ENCODE measurements around the gene ZP3. TPM values are rescaled to one million over a fixed set of nuclear protein-coding genes. Genes with fewer than 3 reads are reported as not detected.

The ZP3 gene
- total and polyA plus RNA-seq, 2 of the 13 experiments (the other 11 are each of a cell fraction or from before 2014, with no cell fraction given) = not detected

- Histone ChIP-seq H4K20me1 (ENCODE audit: insufficient read depth, low read length) (no peaks in the 10 kb centered on the region), H3K27me3 (ENCODE audit: control insufficient read depth in 1 of 2, insufficient read depth in 2 of 2, low read length in 2 of 2) (no peaks in the 10 kb centered on the region), H2AFZ (ENCODE audit: low read length) (no peak overlapping the region), H3K9ac (ENCODE audit: insufficient read depth, low read depth, low read length) (no peak overlapping the region), H3K36me3 (replicated peaks in 1 of 2; ENCODE audit: control insufficient read depth in 1 of 2, insufficient read depth in 2 of 2, low read length in 2 of 2) (no peaks in the 10 kb centered on the region), H3K27ac (ENCODE audit: extremely low read length, insufficient read depth, low read length) (no peak overlapping the region), H3K4me2 (ENCODE audit: low read depth, low read length) (no peak overlapping the region), H3K79me2 (ENCODE audit: insufficient read depth, low read length) (no peaks in the 10 kb centered on the region), H3K4me1 (ENCODE audit: insufficient read depth, low read length) (peaks cover 38% of the 10 kb centered on the region), H3K4me3 (replicated peaks in 1 of 3; ENCODE audit: insufficient read depth in 1 of 3, low read depth in 2 of 3, low read length in 3 of 3) (no peak overlapping the region), H3K9me3 (ENCODE audit: low read length) (no peaks in the 10 kb centered on the region)
- 0 out of 2 replicates have a peak, but pooled peaks have one; percentile 19 for TF ChIP-seq RBFOX2 (IDR thresholded peaks at IDR 0.05; ENCODE audit: low read depth, low read length)
- TF ChIP-seq AGO2 (optimal IDR thresholded peaks at IDR 0.05; ENCODE audit: low read depth, low read length) = peak; percentile 35
- TF ChIP-seq HNRNPL (IDR thresholded peaks at IDR 0.05; ENCODE audit: low read depth, low read length) = 0 out of 2 replicates have a peak, but pooled peaks have one; percentile 24
- no peak for TF ChIP-seq ATF5 (CRISPR knock-in tag; IDR thresholded peaks at IDR 0.05; ENCODE audit: low read depth)
- no peak for DNase-seq (ENCODE audit: low spot score)
- BruUV-seq (replicated peaks) = no TSS peak
- no peak for ATAC-seq
- in situ Hi-C loops (cut with HindIII; ENCODE audit: extremely low pct_ligation_motif_present, low pct_unique_long_range_greater_than_20kb) = no loop called here
- ChIA-PET CTCF (ENCODE audit: low intra/inter-chr PET ratio, low total read pairs) (no interaction called here), POLR2A (interaction anchor here (1.1 kb wide), 1 partner anchor 30 kb away, joined by 3 read pairs; no protein-coding TSS in a partner anchor)
- intact Hi-C loops (cut with micrococcal nuclease; ENCODE audit: unreplicated experiment) = no loop called here
- no peak for FAIRE-seq
- 96% methylated on average over 5 of the region's 13 CpGs for WGBS (ENCODE audit: low lambda C conversion rate)
Observed at GRCh38 chr7:76390092-76390491, 34.7 kb upstream of the ZP3 start.

- no peaks in the 10 kb centered on the region for H4K20me1 ChIP-seq (ENCODE audit: insufficient read depth, low read length)
- H2AFZ ChIP-seq (ENCODE audit: low read length) = peak overlapping the region; percentile 59
- peak overlapping the region; percentile 97 for H3K4me2 ChIP-seq (ENCODE audit: low read depth, low read length)
- DNase-seq (ENCODE audit: low spot score) = no peak
- ChIA-PET CTCF (ENCODE audit: low intra/inter-chr PET ratio, low total read pairs) (no interaction called here), POLR2A (interaction anchor here (1.1 to 2.8 kb wide), 5 partner anchors 9 to 34 kb away, joined by 3 to 25 read pairs (median 4); partner anchors contain the start of genes SSC4D and YWHAG)
- no peaks in the 10 kb centered on the region for H3K79me2 ChIP-seq (ENCODE audit: insufficient read depth, low read length)
- FAIRE-seq = no peak
- no peaks in the 10 kb centered on the region for H3K36me3 ChIP-seq (replicated peaks in 1 of 2; ENCODE audit: control insufficient read depth in 1 of 2, insufficient read depth in 2 of 2, low read length in 2 of 2)
- peak overlapping the region; percentile 84 for H3K27ac ChIP-seq (ENCODE audit: extremely low read length, insufficient read depth, low read length)
- H3K9me3 ChIP-seq (ENCODE audit: low read length) = no peaks in the 10 kb centered on the region
- peak overlapping the region; percentile 75 for H3K9ac ChIP-seq (ENCODE audit: insufficient read depth, low read depth, low read length)
- no peaks in the 10 kb centered on the region for H3K27me3 ChIP-seq (ENCODE audit: control insufficient read depth in 1 of 2, insufficient read depth in 2 of 2, low read length in 2 of 2)
- H3K4me1 ChIP-seq (ENCODE audit: insufficient read depth, low read length) = peaks cover 55% of the 10 kb centered on the region
- ATAC-seq = peak; percentile 13
- in situ Hi-C loops (cut with HindIII; ENCODE audit: extremely low pct_ligation_motif_present, low pct_unique_long_range_greater_than_20kb) = no loop called here
- no TSS peak for BruUV-seq (replicated peaks)
- intact Hi-C loops (cut with micrococcal nuclease; ENCODE audit: unreplicated experiment) = no loop called here
- peak overlapping the region; percentile 43 to 79 (median 54); a peak in 5 of 6 replicates for H3K4me3 ChIP-seq (replicated peaks in 1 of 3; ENCODE audit: insufficient read depth in 1 of 3, low read depth in 2 of 3, low read length in 3 of 3)
- WGBS (ENCODE audit: low lambda C conversion rate) = 69% methylated on average over 5 of the region's 12 CpGs
- TF ChIP-seq PLSCR1 (CRISPR knock-in tag; IDR thresholded peaks at IDR 0.05; ENCODE audit: borderline replicate concordance) = 0 out of 2 replicates have a peak, but pooled peaks have one; percentile 29
- peak; percentile 27; the same call in 1 of the 2 replicates for TF ChIP-seq NCOA2 (CRISPR knock-in tag; IDR thresholded peaks at IDR 0.05)
- TF ChIP-seq ZNF543 (CRISPR knock-in tag; IDR thresholded peaks at IDR 0.05) = no peak
- TF ChIP-seq WIZ (CRISPR knock-in tag; IDR thresholded peaks at IDR 0.05) = no peak
- 0 out of 2 replicates have a peak, but pooled peaks have one; percentile 49 for TF ChIP-seq SNAI1 (CRISPR knock-in tag; IDR thresholded peaks at IDR 0.05; ENCODE audit: borderline replicate concordance)
- no peak for TF ChIP-seq HNF4A (CRISPR knock-in tag; IDR thresholded peaks at IDR 0.05)
- 0 out of 2 replicates have a peak, but pooled peaks have one; percentile 12 for TF ChIP-seq KLF15 (CRISPR knock-in tag; IDR thresholded peaks at IDR 0.05; ENCODE audit: borderline replicate concordance)
- TF ChIP-seq HNF1B (CRISPR knock-in tag; IDR thresholded peaks at IDR 0.05) = 0 out of 2 replicates have a peak, but pooled peaks have one; percentile 36
- peak; percentile 53; the same call in 1 of the 2 replicates for TF ChIP-seq GATAD2A (CRISPR knock-in tag; IDR thresholded peaks at IDR 0.05)
- no peak for TF ChIP-seq ZNF569 (CRISPR knock-in tag; IDR thresholded peaks at IDR 0.05; ENCODE audit: borderline replicate concordance)
- no peak for TF ChIP-seq ZNF33A (CRISPR knock-in tag; IDR thresholded peaks at IDR 0.05; ENCODE audit: borderline replicate concordance)
Observed at GRCh38 chr7:76392531-76393115, 32.1 kb upstream of the ZP3 start.
